Heart left ventricle (tissue), 16 donors: ENCODE measurements around the gene FOXK2. TPM values are rescaled to one million over a fixed set of nuclear protein-coding genes. Genes with fewer than 3 reads are reported as not detected.

Experiments used
- ATAC-seq, 4 donors: fragments of 200-7000 bp; cut with Tn5 transposase; one replicate each; pipeline ENCODE4 v1.9.1; 2020 to 2022; ENCODE audit warnings: moderate library complexity in 4 of 4, mild to moderate bottlenecking in 3 of 4, moderate number of reproducible peaks in 1 of 4
- DNase-seq, 5 donors: peaks; one replicate each; pipeline ENCODE4 v3.0.0-alpha.2; 2020
- H3K27ac ChIP-seq, 12 donors: fragments of 200-600 bp; sonication (generic) in 4 of 12; one replicate each; pipeline versions ENCODE4 v1.5.0 to v1.8.0; 2016 to 2022; ENCODE audit warnings: mild to moderate bottlenecking in 2 of 12
- H3K27me3 ChIP-seq, 9 donors: fragments of 200-600 bp; sonication (generic) in 2 of 9; one replicate each; pipeline versions ENCODE4 v1.5.1 to v1.8.0; 2016 to 2022; ENCODE audit warnings: mild to moderate bottlenecking in 3 of 9
- H3K36me3 ChIP-seq, 9 donors: fragments of 200-600 bp; sonication (generic) in 2 of 9; one replicate each; pipeline versions ENCODE4 v1.5.0 to v1.8.0; 2018 to 2022; ENCODE audit warnings: mild to moderate bottlenecking in 2 of 9
- H3K4me1 ChIP-seq, 12 donors: fragments of 200-600 bp; sonication (generic) in 4 of 12; one replicate each; pipeline versions ENCODE4 v1.5.0 to v1.8.0; 2016 to 2022; ENCODE audit warnings: mild to moderate bottlenecking in 3 of 12
- H3K4me3 ChIP-seq, 12 donors: fragments of 200-600 bp; sonication (generic) in 4 of 12; one replicate each; pipeline versions ENCODE4 v1.5.0 to v1.8.0; 2017 to 2022; ENCODE audit warnings: mild to moderate bottlenecking in 9 of 12, moderate library complexity in 4 of 12
- H3K9me3 ChIP-seq, 12 donors: fragments of 200-600 bp; sonication (generic) in 4 of 12; one replicate each; pipeline versions ENCODE4 v1.5.0 to v1.8.0; 2016 to 2022; ENCODE audit warnings: mild to moderate bottlenecking in 1 of 12
- CTCF ChIP-seq, 12 donors: fragments of 200-600 bp; sonication (generic) in 4 of 12; IDR thresholded peaks; one replicate each; pipeline versions ENCODE4 v1.5.0 to v1.8.0; 2018 to 2022; ENCODE audit warnings: antibody characterized with exemption in 12 of 12, mild to moderate bottlenecking in 5 of 12
- POLR2A ChIP-seq, 2 donors: fragments of 450-650 bp; IDR thresholded peaks; one replicate each; pipeline ENCODE4 v1.6.1; 2017; ENCODE audit warnings: antibody characterized with exemption in 2 of 2, mild to moderate bottlenecking in 2 of 2, moderate library complexity in 2 of 2
- WGBS, 4 donors: extraction: QIAGEN DNeasy Blood & Tissue Kit in 2 of 4; methylation state at CpG; one replicate each; pipeline versions ENCODE4 v1.1.5 to v1.1.7; 2013 to 2018; 5-methylcytosine and 5-hydroxymethylcytosine counted together
- intact Hi-C, 10 donors: fragments of 100-400 bp; cut with DNase I; formaldehyde crosslinking; loops; one replicate each; pipeline versions ENCODE4 v1.11.1 to v1.14.2; 2022
- polyA plus RNA-seq, 2 donors: library from polyadenylated mRNA; stranded (reverse); fragments of 200-250 nt; gene quantifications; one replicate each; pipeline ENCODE4 v1.2.3, GENCODE V29; 2013
- total RNA-seq, 9 donors: library from RNA; depleted of rRNA in 2 of 9; stranded (reverse); fragments of >200 nt in 2 of 9; fragmentation: NEBNext Ultra II Directional in 3 of 9; extraction: Animal tissue kit (Norgen Biotek cat#: 25700) in 3 of 9; gene quantifications; one replicate each; pipeline versions ENCODE4 v1.1.0 to v1.2.4, GENCODE V29; 2016 to 2023
- donor health status: ischemic (EF 13 %, LVEDD 7.1; RV severe dilation, severe dysfunction).
- donor health status: healthy with polysubstance abuse.
- donor health status: DM: no; HTN: yes; CAD: no.
- donor health status: DM: no; HTN: no; CAD: no.
- donor health status: ischemic (EF 25% LVEDD 6.9; RV normal size, moderate dysfunction).
- donor health status: ischemic (EF 25% LVEDD 5.7; RV mildly dilated, moderate dysfunction).
- donor health status: healthy.
- donor health status: DM: yes; HTN: yes; CAD: no.
- donor health status: ischemic (EF 35%, LVEDD 5.7; RV mildly dilated, moderate dysfunction).
- donor health status: nonischemic (EF 11% LVEDD 7.7; RV severe dilation, severe dysfunction).
- donor health status: DM: yes; HTN: yes; CAD: no.
- donor health status: PGD.
- donor health status: ischemic (EF 29% LVEDD 5.4; RV normal size, mild dysfunction).
- donor health status: nonischemic (EF 23%, LVEDD 6.1; RV moderate dilation, normal function).

FOXK2 gene
- total and polyA plus RNA-seq, 11 donors, result 15.6 to 77.0 (median 33.9) TPM

- Histone ChIP-seq H3K27ac (peak overlapping the region; percentile 58 to 97 (median 91)), H3K36me3 (peaks cover 0 to 36% (median 24%) of the 10 kb centered on the region in 9 donors), H3K4me3 (peak overlapping the region in 8 of 12 donors; percentile 19 to 74 (median 65)), H3K9me3 (no peaks in the 10 kb centered on the region), H3K27me3 (no peaks in the 10 kb centered on the region), H3K4me1 (peaks cover 5 to 48% (median 31%) of the 10 kb centered on the region in 12 donors)
- intact Hi-C loops, result no loop called here
- TF ChIP-seq POLR2A (IDR thresholded peaks at IDR 0.05) (no peak), CTCF (IDR thresholded peaks at IDR 0.05) (no peak)
- peak in 2 of 4 donors; percentile 3 to 19 for ATAC-seq
- 61 to 73% (median 67%) methylated on average over 8 to 9 of the region's 9 CpGs for WGBS, 4 donors
- DNase-seq, result no peak
Observed at GRCh38 chr17:82592289-82592766, 72.8 kb downstream of the FOXK2 start.

- no peaks in the 10 kb centered on the region for H3K27me3 ChIP-seq
- TF ChIP-seq POLR2A (IDR thresholded peaks at IDR 0.05), result no peak
- TF ChIP-seq CTCF (IDR thresholded peaks at IDR 0.05), result no peak
- H3K36me3 ChIP-seq, result peaks cover 0 to 36% (median 22%) of the 10 kb centered on the region in 9 donors
- H3K27ac ChIP-seq, result peak overlapping the region; percentile 58 to 97 (median 91)
- peaks cover 5 to 48% (median 31%) of the 10 kb centered on the region in 12 donors for H3K4me1 ChIP-seq
- WGBS, 4 donors, result 7 to 16% (median 16%) methylated on average over 21 to 29 of the region's 29 CpGs
- intact Hi-C loops, result no loop called here
- DNase-seq, result peak in 4 of 5 donors; percentile 76 to 79 (median 78)
- no peaks in the 10 kb centered on the region for H3K9me3 ChIP-seq
- H3K4me3 ChIP-seq, result peak overlapping the region; percentile 33 to 74 (median 62)
- peak in 3 of 4 donors; percentile 46 to 57 (median 51) for ATAC-seq
Observed at GRCh38 chr17:82592767-82593589, 73.4 kb downstream of the FOXK2 start.

- peak overlapping the region; percentile 33 to 74 (median 62) for H3K4me3 ChIP-seq
- no peak for TF ChIP-seq CTCF (IDR thresholded peaks at IDR 0.05)
- no peak for TF ChIP-seq POLR2A (IDR thresholded peaks at IDR 0.05)
- no peaks in the 10 kb centered on the region for H3K27me3 ChIP-seq
- H3K36me3 ChIP-seq, result peaks cover 0 to 35% (median 24%) of the 10 kb centered on the region in 9 donors
- peak in 3 of 4 donors; percentile 1 to 3 (median 2) for ATAC-seq
- DNase-seq, result peak in 1 of 5 donors; percentile 37
- H3K9me3 ChIP-seq, result no peaks in the 10 kb centered on the region
- 0 to 58% (median 50%) methylated on average over 1 to 29 of the region's 29 CpGs for WGBS, 4 donors
- intact Hi-C loops, result no loop called here
- peak overlapping the region; percentile 58 to 97 (median 91) for H3K27ac ChIP-seq
- H3K4me1 ChIP-seq, result peaks cover 5 to 50% (median 31%) of the 10 kb centered on the region in 12 donors
Observed at GRCh38 chr17:82593590-82594087, 74.1 kb downstream of the FOXK2 start.

GRCh38 chr17:82594571-82594970, 75.0 kb downstream of the FOXK2 start:
- H3K36me3 ChIP-seq, result peaks cover 0 to 37% (median 24%) of the 10 kb centered on the region in 9 donors
- peaks cover 5 to 59% (median 35%) of the 10 kb centered on the region in 12 donors for H3K4me1 ChIP-seq
- peak in 1 of 5 donors; percentile 54 for DNase-seq
- no peaks in the 10 kb centered on the region for H3K9me3 ChIP-seq
- no peak for TF ChIP-seq POLR2A (IDR thresholded peaks at IDR 0.05)
- no peak for TF ChIP-seq CTCF (IDR thresholded peaks at IDR 0.05)
- ATAC-seq, result no peak
- no peak overlapping the region for H3K27ac ChIP-seq
- H3K4me3 ChIP-seq, result no peak overlapping the region
- intact Hi-C loops, result no loop called here
- WGBS, 4 donors, result 95 to 98% (median 97%) methylated on average over 11 of the region's 11 CpGs
- H3K27me3 ChIP-seq, result no peaks in the 10 kb centered on the region
